HG03108 (cell line): ENCODE data around the gene HCFC2.
"Not testable (repeated sequence)": the region's sequence is repeated elsewhere in the genome, so short reads cannot be mapped to it uniquely, and the experiment has no call there.

ENCODE experiments used
- ATAC-seq: cut with Tn5 transposase; IDR thresholded peaks from one replicate; pipeline ENCODE4 v1.9.1; 2021; ENCODE audit warnings: moderate library complexity; ENCODE audit not compliant: unreplicated experiment

Gene HCFC2

GRCh38 chr12:104064031-104064841 is at the start of gene HCFC2:
TSS of gene HCFC2 (plus strand) at chr12:104064531. CDS start at chr12:104064561, 30 bp downstream.
- peak; percentile 88 for ATAC-seq

GRCh38 chr12:104021862-104022261 is 42.5 kb upstream of the HCFC2 start:
- not testable (repeated sequence) for ATAC-seq

GRCh38 chr12:104022786-104023185 is 41.5 kb upstream of the HCFC2 start:
- no peak for ATAC-seq

GRCh38 chr12:104023710-104024109 is 40.6 kb upstream of the HCFC2 start:
- ATAC-seq = no peak

GRCh38 chr12:104024348-104024747 is 40.0 kb upstream of the HCFC2 start:
- no peak for ATAC-seq

- ATAC-seq = no peak
Observed at GRCh38 chr12:104025771-104026170, 38.6 kb upstream of the HCFC2 start.

- ATAC-seq = no peak
Observed at GRCh38 chr12:104026841-104027599, 37.3 kb upstream of the HCFC2 start.

- not testable (repeated sequence) for ATAC-seq
Observed at GRCh38 chr12:104030596-104030995, 33.7 kb upstream of the HCFC2 start.

GRCh38 chr12:104036143-104036542 is 28.2 kb upstream of the HCFC2 start:
- ATAC-seq = not testable (repeated sequence)

- not testable (repeated sequence) for ATAC-seq
Observed at GRCh38 chr12:104039769-104040168, 24.6 kb upstream of the HCFC2 start.

- ATAC-seq = no peak
Observed at GRCh38 chr12:104042580-104042979, 21.8 kb upstream of the HCFC2 start.

- no peak for ATAC-seq
Observed at GRCh38 chr12:104044158-104044557, 20.2 kb upstream of the HCFC2 start.

- ATAC-seq = no peak
Observed at GRCh38 chr12:104046306-104046705, 18.0 kb upstream of the HCFC2 start.

GRCh38 chr12:104048162-104048561 is 16.2 kb upstream of the HCFC2 start:
- ATAC-seq = no peak

- no peak for ATAC-seq
Observed at GRCh38 chr12:104048811-104049210, 15.5 kb upstream of the HCFC2 start.

GRCh38 chr12:104049278-104049902 is 14.9 kb upstream of the HCFC2 start:
- no peak for ATAC-seq

- ATAC-seq = no peak
Observed at GRCh38 chr12:104049903-104050356, 14.4 kb upstream of the HCFC2 start, which contains the start of gene GLT8D2. TSS of gene GLT8D2 (minus strand) at chr12:104050187. CDS start at chr12:104019648, 30,539 bp downstream.

GRCh38 chr12:104050436-104050835 is 13.9 kb upstream of the HCFC2 start:
- ATAC-seq = no peak

GRCh38 chr12:104054681-104055346 is 9.5 kb upstream of the HCFC2 start:
- no peak for ATAC-seq

- no peak for ATAC-seq
Observed at GRCh38 chr12:104055686-104056388, 8.5 kb upstream of the HCFC2 start.
